Gastrocnemius medialis (tissue), 4 donors: Measurements from ENCODE around the gene CDKN3. TPM values are rescaled to one million over a fixed set of nuclear protein-coding genes. Genes with fewer than 3 reads are reported as not detected.
"Not testable (repeated sequence)": the region's sequence is repeated elsewhere in the genome, so short reads cannot be mapped to it uniquely, and the experiment has no call there.

ENCODE experiments used
- ATAC-seq, 2 donors: fragments of 150-250 bp; one replicate each; pipeline ENCODE4 v1.9.1; 2016
- DNase-seq, 2 donors: peaks; one replicate each; pipeline ENCODE4 v3.0.0-alpha.2; 2019
- H3K27ac ChIP-seq, 4 donors: fragments of 200-600 bp; sonication (generic); 1 replicate in 1 of 4; 2 replicates in 3 of 4; pipeline ENCODE4 v1.5.1; 2016 to 2018; ENCODE audit warnings: mild to moderate bottlenecking in 2 of 4, moderate library complexity in 1 of 4
- H3K27me3 ChIP-seq, 3 donors: fragments of 200-600 bp; sonication (generic) in 2 of 3; 1 replicate in 1 of 3; 2 replicates in 2 of 3; pipeline versions ENCODE4 v1.5.1 to v1.6.0; 2016 to 2019; ENCODE audit warnings: mild to moderate bottlenecking in 1 of 3, moderate library complexity in 1 of 3
- H3K36me3 ChIP-seq, 2 donors: fragments of 200-600 bp; sonication (generic) in 1 of 2; one replicate each; pipeline ENCODE4 v1.5.1; 2017 to 2018
- H3K4me1 ChIP-seq, 2 donors: fragments of 200-600 bp; sonication (generic) in 1 of 2; one replicate each; pipeline ENCODE4 v1.5.1; 2016 to 2017; ENCODE audit warnings: mild to moderate bottlenecking in 2 of 2
- H3K4me3 ChIP-seq, 4 donors: fragments of 200-600 bp; sonication (generic) in 3 of 4; 1 replicate in 1 of 4; 2 replicates in 3 of 4; pipeline ENCODE4 v1.5.1; 2016 to 2019; ENCODE audit warnings: mild to moderate bottlenecking in 2 of 4
- H3K9me3 ChIP-seq, 3 donors: fragments of 200-600 bp; sonication (generic) in 2 of 3; 1 replicate in 1 of 3; 2 replicates in 2 of 3; pipeline ENCODE4 v1.5.1; 2016 to 2019
- POLR2A ChIP-seq, 2 donors: fragments of 450-650 bp; IDR thresholded peaks; one replicate each; pipeline ENCODE4 v1.6.1; 2017; ENCODE audit warnings: antibody characterized with exemption in 2 of 2, mild to moderate bottlenecking in 2 of 2, moderate library complexity in 2 of 2
- in situ Hi-C, 4 donors: fragments of 200-750 bp; cut with MboI; loops; one replicate each; pipeline versions ENCODE4 v1.15.0 to v1.8.0; 2017; ENCODE audit warnings: low sequenced_read_pairs in 4 of 4
- intact Hi-C: fragments of 100-400 bp; cut with DNase I; formaldehyde crosslinking; loops from one replicate; pipeline ENCODE4 v1.15.1; 2023; ENCODE audit warnings: low total_unique reads
- total RNA-seq, 4 donors: library from RNA; depleted of rRNA; stranded (reverse); fragments of >200 nt; gene quantifications; one replicate each; pipeline versions ENCODE4 v1.1.0 to v1.2.3, GENCODE V29; 2016
- TF ChIP-seq, protein P1 (sequence below), 5 experiments: fragments of 450-650 bp in 3 of 5; fragments of 200-600 bp in 2 of 5; sonication (generic) in 2 of 5; IDR thresholded peaks in 4 of 5; conservative IDR thresholded peaks in 1 of 5; 1 replicate in 4 of 5; 2 replicates in 1 of 5; pipeline ENCODE4 v1.5.1; 2016 to 2019; ENCODE audit warnings: antibody characterized with exemption in 5 of 5, mild to moderate bottlenecking in 3 of 5, moderate library complexity in 3 of 5

CDKN3 gene
- total RNA-seq, 4 donors from 2014 or later = 1.2 to 5.1 (median 1.6) TPM

DNA sequence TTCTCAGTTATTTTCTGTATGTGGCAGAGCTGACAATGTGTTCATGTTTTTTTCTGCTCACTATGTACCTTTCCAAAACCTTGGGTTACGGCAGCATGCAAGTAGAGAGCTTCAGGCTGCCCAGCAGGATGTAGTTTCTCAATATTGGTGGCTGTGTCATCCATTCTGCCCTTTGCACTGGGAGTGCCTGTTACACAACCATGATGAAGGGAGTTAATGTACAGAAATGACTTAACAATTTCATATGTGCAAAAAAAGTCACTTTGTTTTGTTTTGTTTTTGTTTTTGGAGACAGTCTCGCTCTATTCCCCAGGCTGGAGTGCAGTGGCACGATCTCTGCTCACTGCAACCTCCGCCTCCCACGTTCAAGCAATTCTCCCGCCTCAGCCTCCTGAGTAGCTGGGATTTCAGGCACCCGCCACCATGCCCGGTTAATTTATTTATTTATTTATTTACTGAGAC lies 50.5 kb downstream of the CDKN3 start:
- Histone ChIP-seq H3K4me3 (no peak overlapping the region), H3K27ac (no peak overlapping the region), H3K36me3 (no peaks in the 10 kb centered on the region), H3K9me3 (no peaks in the 10 kb centered on the region), H3K27me3 (no peaks in the 10 kb centered on the region), H3K4me1 (no peaks in the 10 kb centered on the region)
- ATAC-seq = no peak
- in situ Hi-C loops = no loop called here
- intact Hi-C loops = no loop called here
- DNase-seq = no peak
- TF ChIP-seq, protein P1, sequence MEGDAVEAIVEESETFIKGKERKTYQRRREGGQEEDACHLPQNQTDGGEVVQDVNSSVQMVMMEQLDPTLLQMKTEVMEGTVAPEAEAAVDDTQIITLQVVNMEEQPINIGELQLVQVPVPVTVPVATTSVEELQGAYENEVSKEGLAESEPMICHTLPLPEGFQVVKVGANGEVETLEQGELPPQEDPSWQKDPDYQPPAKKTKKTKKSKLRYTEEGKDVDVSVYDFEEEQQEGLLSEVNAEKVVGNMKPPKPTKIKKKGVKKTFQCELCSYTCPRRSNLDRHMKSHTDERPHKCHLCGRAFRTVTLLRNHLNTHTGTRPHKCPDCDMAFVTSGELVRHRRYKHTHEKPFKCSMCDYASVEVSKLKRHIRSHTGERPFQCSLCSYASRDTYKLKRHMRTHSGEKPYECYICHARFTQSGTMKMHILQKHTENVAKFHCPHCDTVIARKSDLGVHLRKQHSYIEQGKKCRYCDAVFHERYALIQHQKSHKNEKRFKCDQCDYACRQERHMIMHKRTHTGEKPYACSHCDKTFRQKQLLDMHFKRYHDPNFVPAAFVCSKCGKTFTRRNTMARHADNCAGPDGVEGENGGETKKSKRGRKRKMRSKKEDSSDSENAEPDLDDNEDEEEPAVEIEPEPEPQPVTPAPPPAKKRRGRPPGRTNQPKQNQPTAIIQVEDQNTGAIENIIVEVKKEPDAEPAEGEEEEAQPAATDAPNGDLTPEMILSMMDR (IDR thresholded peaks at IDR 0.05 in 4 of 5, conservative IDR thresholded peaks at IDR 0.05 in 1 of 5) = no peak
- TF ChIP-seq POLR2A (IDR thresholded peaks at IDR 0.05) = no peak

DNA sequence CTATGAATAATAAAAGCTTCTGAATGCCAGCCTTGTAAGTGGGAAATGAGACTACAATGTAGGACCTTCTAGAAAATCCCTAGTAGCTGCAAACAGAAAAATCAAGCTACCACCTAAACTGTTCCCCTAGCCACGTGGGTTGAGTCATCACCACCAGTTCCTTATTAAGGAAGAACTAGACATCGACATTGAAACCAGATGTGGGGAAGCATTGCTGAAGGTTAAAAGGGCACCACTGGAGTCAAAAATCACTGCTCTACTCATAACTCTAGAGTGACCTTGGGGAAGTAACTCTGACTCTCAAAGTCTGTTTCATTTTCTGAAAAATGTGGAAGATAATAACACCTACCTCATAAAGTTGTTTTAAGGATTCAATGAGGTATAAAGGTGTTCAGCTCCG lies 53.7 kb downstream of the CDKN3 start:
- H3K4me1 ChIP-seq = no peaks in the 10 kb centered on the region
- H3K4me3 ChIP-seq = no peak overlapping the region
- TF ChIP-seq, protein P1 (IDR thresholded peaks at IDR 0.05 in 4 of 5, conservative IDR thresholded peaks at IDR 0.05 in 1 of 5) = no peak
- TF ChIP-seq POLR2A (IDR thresholded peaks at IDR 0.05) = no peak
- intact Hi-C loops = no loop called here
- no peaks in the 10 kb centered on the region for H3K36me3 ChIP-seq
- no peak overlapping the region for H3K27ac ChIP-seq
- ATAC-seq (no peak), DNase-seq (no peak)
- in situ Hi-C loops = no loop called here
- H3K27me3 ChIP-seq = no peaks in the 10 kb centered on the region
- H3K9me3 ChIP-seq = no peaks in the 10 kb centered on the region

DNA sequence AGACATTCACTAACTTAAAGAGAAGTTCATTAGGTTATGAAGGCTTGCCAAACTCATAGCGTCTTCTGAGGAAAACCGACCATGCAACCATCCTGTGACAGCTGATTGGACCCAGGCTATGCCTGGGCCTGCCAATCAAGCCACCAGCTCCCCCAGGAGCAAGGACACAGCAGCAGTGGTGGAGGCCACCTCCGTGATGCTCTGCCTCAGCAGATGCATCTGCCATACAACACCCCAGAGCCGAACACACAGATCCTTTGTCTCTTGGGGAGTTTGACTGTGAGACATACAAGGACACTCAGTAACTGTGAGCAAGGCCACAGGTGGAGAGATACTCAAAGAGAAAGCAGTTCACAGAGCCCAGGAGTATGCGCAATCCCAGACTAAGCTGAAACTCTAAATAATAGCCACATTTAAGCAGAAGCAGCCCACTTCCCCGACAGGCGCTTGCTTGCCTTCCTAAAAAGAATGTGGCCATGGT lies 54.4 kb downstream of the CDKN3 start:
- no peak overlapping the region for H3K27ac ChIP-seq
- DNase-seq (no peak), ATAC-seq (no peak)
- in situ Hi-C loops (no loop called here), intact Hi-C loops (no loop called here)
- no peak for TF ChIP-seq POLR2A (IDR thresholded peaks at IDR 0.05)
- TF ChIP-seq, protein P1 (IDR thresholded peaks at IDR 0.05 in 4 of 5, conservative IDR thresholded peaks at IDR 0.05 in 1 of 5) = no peak
- H3K4me3 ChIP-seq = no peak overlapping the region
- H3K4me1 ChIP-seq = no peaks in the 10 kb centered on the region
- H3K36me3 ChIP-seq = no peaks in the 10 kb centered on the region
- H3K9me3 ChIP-seq = no peaks in the 10 kb centered on the region
- no peaks in the 10 kb centered on the region for H3K27me3 ChIP-seq

DNA sequence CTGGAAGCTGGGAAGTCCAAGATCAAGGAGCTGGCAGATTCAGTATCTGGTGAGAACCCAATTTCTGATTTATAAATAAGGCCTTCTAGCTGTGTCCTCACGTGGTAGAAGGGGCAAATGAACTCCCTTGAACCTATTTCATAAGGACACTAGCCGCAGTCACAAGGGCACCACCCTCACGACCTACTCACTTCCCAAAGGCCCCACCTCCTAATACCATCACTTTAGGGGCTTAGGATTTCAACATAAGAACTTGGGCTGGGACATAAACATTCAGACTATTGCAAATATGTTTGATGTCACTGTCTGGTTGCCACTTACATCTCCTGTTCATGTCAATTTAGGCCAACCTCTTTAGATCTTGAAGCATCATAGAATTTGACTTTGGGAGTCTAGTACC lies 55.2 kb downstream of the CDKN3 start:
- DNase-seq (no peak), ATAC-seq (no peak)
- intact Hi-C loops = no loop called here
- Histone ChIP-seq H3K9me3 (no peaks in the 10 kb centered on the region), H3K4me3 (no peak overlapping the region), H3K27ac (no peak overlapping the region), H3K27me3 (no peaks in the 10 kb centered on the region), H3K4me1 (no peaks in the 10 kb centered on the region), H3K36me3 (no peaks in the 10 kb centered on the region)
- in situ Hi-C loops = no loop called here
- TF ChIP-seq POLR2A (IDR thresholded peaks at IDR 0.05) = no peak
- TF ChIP-seq, protein P1 (IDR thresholded peaks at IDR 0.05 in 4 of 5, conservative IDR thresholded peaks at IDR 0.05 in 1 of 5) = no peak

DNA sequence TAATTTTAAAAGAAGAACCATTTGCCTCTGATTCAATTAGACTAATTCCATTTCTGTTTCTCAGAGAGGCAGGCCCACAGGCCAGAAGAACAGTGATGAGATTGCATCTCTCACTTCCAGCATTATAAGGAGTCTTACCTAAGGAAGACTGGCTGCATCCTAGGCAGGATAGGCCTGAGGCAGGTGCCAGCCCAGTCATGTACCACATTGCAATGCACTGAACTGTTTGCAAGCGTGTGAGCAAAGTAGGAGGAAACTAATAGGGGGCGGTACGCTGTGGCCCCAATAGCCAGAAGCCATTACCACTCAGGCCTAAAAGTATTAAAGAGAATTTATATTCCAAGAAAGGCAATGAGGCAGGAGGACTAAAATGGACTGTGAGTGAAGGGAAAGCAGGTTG lies 56.4 kb downstream of the CDKN3 start:
- DNase-seq (no peak), ATAC-seq (no peak)
- H3K27ac ChIP-seq = no peak overlapping the region
- H3K4me3 ChIP-seq = no peak overlapping the region
- no peaks in the 10 kb centered on the region for H3K9me3 ChIP-seq
- no peaks in the 10 kb centered on the region for H3K4me1 ChIP-seq
- in situ Hi-C loops (no loop called here), intact Hi-C loops (no loop called here)
- H3K36me3 ChIP-seq = no peaks in the 10 kb centered on the region
- H3K27me3 ChIP-seq = no peaks in the 10 kb centered on the region
- TF ChIP-seq POLR2A (IDR thresholded peaks at IDR 0.05) = no peak
- TF ChIP-seq, protein P1 (IDR thresholded peaks at IDR 0.05 in 4 of 5, conservative IDR thresholded peaks at IDR 0.05 in 1 of 5) = no peak

DNA sequence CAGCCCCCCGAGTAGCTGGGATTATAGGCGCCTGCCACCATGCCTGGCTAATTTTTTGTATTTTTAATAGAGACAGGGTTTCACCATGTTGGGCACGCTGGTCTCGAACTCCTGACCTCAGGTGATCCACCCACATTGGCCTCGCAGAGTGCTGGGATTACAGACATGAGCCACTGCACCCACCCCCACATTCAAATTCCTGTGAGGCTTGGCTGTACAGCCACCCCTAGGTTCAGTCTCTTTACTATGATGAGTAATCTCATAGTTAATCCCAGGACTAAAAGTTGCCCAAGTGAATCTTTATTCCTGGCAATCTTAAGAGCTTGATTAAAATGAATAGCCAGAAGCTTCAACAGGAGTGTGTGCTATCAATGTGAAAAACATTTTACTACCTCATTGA lies 57.2 kb downstream of the CDKN3 start:
- H3K27ac ChIP-seq, H3K4me1 ChIP-seq, in situ Hi-C loops, H3K4me3 ChIP-seq, ATAC-seq, H3K27me3 ChIP-seq, H3K9me3 ChIP-seq, DNase-seq, intact Hi-C loops, H3K36me3 ChIP-seq: not testable (repeated sequence)
